GM13976 (cell line): ENCODE results near the gene IL36RN.

ENCODE experiments used
- DNase-seq: peaks from one replicate; pipeline ENCODE4 v3.0.0; 2012; ENCODE audit warnings: low spot score
- CTCF ChIP-seq: IDR thresholded peaks from 2 replicates; pipeline ENCODE4 v1.5.1; 2012; ENCODE audit warnings: borderline replicate concordance, mild to moderate bottlenecking; ENCODE audit not compliant: insufficient read depth; ENCODE audit errors: extremely low read depth, missing control alignments, control extremely low read depth
- in situ Hi-C: fragments of 300-500 bp; cut with MboI; formaldehyde crosslinking; loops from one replicate; pipeline ENCODE4 v1.12.0; 2022; ENCODE audit warnings: low sequenced_read_pairs, mixed read lengths, inconsistent platforms; ENCODE audit not compliant: unreplicated experiment

IL36RN gene

GRCh38 chr2:113075600-113075999, 16.6 kb downstream of the IL36RN start:
- TF ChIP-seq CTCF = no peak
- in situ Hi-C loops = no loop called here
- no peak for DNase-seq

GRCh38 chr2:113076954-113077669, 18.1 kb downstream of the IL36RN start:
- DNase-seq = no peak
- in situ Hi-C loops = no loop called here
- no peak for TF ChIP-seq CTCF

- in situ Hi-C loops = no loop called here
- TF ChIP-seq CTCF = no peak
- no peak for DNase-seq
These were observed 18.9 kb downstream of the IL36RN start for GRCh38 chr2:113077921-113078320.

- no peak for DNase-seq
- in situ Hi-C loops = no loop called here
- no peak for TF ChIP-seq CTCF
These were observed 19.4 kb downstream of the IL36RN start for GRCh38 chr2:113078350-113078839.

- no peak for DNase-seq
- TF ChIP-seq CTCF = no peak
- in situ Hi-C loops = no loop called here
These were observed 20.1 kb downstream of the IL36RN start for GRCh38 chr2:113079131-113079530.

- DNase-seq = peak; percentile 43
- TF ChIP-seq CTCF = peak; percentile 68
- in situ Hi-C loops = no loop called here
These were observed 21.1 kb downstream of the IL36RN start for GRCh38 chr2:113080134-113080533.

GRCh38 chr2:113081488-113082210, 22.7 kb downstream of the IL36RN start:
- in situ Hi-C loops = no loop called here
- TF ChIP-seq CTCF = no peak
- DNase-seq = no peak
